ENCODE results near the gene MIPOL1.
"Not testable (repeated sequence)": the region's sequence is repeated elsewhere in the genome, so short reads cannot be mapped to it uniquely, and the experiment has no call there.

MIPOL1 gene

GRCh38 chr14:37187840-37188577 is 9.7 kb upstream of the MIPOL1 start:
- not testable (repeated sequence) for DNase-seq (ENCODE audit: low read depth in 2 of 2)

GRCh38 chr14:37189733-37190132 is 8.0 kb upstream of the MIPOL1 start:
- DNase-seq (ENCODE audit: low read depth in 2 of 2) = not testable (repeated sequence)

DNA sequence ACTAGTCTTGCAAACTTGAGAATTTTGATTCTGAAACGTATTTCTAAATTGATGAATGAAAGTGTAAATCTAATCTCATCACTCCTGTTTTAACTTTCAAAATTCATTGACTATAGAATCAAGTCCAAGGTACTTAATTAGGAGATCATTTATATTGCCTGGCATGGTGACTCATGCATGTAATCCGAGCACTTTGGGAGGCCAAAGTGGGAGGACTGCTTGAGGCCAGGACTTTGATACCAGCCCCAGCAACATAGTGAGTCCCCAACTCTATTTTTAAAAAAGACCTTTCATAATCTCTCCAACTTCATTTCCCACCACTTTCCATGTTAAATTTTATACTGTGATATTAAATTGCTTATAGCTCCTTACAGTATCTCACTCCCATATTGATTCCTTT is 3.0 kb upstream of the MIPOL1 start:
- no peak for DNase-seq (ENCODE audit: low read depth in 2 of 2)

DNA sequence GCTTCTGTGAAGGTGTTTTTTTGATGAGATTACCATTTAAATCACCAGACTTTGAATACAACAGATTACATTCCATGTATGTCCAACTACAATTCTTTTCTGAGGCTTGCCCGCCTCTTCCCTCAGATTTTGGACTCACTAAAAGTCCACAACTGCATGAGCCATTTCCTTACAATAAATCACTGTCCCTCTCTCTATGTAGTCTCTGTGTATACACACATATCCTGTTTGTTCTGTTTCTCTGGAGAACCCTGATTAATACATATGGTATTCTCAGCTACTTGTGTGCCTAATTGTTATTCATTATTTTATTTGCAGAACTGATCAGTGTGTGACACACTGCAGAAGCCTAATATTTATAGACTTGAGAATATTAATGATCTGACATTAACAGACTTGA is 2.4 kb upstream of the MIPOL1 start:
- no peak for DNase-seq (ENCODE audit: low read depth in 2 of 2)

GRCh38 chr14:37196604-37197420 is 925 bp upstream of the MIPOL1 start:
- no peak for DNase-seq (ENCODE audit: low read depth in 2 of 2)

DNA sequence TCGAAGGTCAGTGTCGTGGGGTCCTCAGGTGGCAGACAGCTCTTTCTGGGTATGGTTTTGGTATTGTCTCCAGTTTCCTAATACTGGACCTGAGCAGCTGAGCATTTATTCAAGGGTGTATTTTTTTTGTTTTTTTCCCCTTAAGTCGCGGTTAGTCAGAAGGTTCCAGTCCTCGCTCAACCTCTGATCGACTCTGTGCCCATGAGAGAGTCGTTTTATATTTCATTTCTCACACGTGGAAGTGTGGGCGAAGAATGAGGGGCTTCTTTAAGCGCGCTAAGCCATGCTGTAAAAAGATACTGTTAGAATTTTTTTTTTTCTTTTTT is 499 bp downstream of the MIPOL1 start:
- no peak for DNase-seq (ENCODE audit: low read depth in 2 of 2)

GRCh38 chr14:37198907-37199306 is 1.2 kb downstream of the MIPOL1 start:
- DNase-seq (ENCODE audit: low read depth in 2 of 2) = no peak

DNA sequence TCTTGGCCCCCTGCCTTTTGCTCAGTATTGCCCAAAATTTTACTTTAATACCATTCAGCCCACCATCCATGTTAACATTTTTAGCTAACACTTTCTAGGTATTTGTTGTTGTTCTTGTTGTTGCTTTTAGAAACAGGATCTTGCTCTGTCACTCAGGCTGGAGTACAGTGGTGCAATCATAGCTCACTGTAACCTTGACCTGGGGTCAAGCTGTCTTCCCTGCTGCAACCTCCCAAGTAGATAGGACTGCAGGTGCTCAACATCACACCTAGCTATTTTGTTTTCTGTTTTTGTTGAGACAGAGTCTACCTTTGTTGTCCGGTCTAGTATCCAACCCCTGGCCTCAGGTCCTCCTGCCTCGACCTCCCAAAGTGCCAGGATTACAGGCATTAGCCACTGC is 4.0 kb downstream of the MIPOL1 start:
- DNase-seq (ENCODE audit: low read depth in 2 of 2) = no peak

GRCh38 chr14:37202265-37202664 is 4.5 kb downstream of the MIPOL1 start:
- DNase-seq (ENCODE audit: low read depth in 2 of 2) = no peak

- no peak for DNase-seq (ENCODE audit: low read depth in 2 of 2)
Measured at GRCh38 chr14:37202812-37203211, 5.1 kb downstream of the MIPOL1 start.

DNA sequence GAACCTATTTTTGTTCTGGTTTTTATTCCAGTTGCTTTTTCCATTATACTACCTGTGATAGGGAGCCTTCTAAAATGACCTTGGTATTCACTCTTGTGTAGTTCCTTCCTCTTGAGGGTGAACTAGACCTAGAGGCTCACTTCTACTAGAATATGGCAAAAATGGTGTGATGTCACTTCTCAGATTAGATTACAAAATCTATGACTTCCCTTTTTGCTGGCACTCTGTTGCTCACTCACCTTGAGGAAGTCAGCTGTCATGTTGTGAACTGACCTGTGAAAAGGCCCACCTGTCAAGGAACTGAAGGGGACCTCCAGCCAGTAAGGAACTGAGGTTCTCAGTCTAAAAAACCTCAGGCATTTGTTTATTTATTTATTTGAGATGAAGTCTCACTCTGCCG is 5.7 kb downstream of the MIPOL1 start:
- DNase-seq (ENCODE audit: low read depth in 2 of 2) = no peak

DNA sequence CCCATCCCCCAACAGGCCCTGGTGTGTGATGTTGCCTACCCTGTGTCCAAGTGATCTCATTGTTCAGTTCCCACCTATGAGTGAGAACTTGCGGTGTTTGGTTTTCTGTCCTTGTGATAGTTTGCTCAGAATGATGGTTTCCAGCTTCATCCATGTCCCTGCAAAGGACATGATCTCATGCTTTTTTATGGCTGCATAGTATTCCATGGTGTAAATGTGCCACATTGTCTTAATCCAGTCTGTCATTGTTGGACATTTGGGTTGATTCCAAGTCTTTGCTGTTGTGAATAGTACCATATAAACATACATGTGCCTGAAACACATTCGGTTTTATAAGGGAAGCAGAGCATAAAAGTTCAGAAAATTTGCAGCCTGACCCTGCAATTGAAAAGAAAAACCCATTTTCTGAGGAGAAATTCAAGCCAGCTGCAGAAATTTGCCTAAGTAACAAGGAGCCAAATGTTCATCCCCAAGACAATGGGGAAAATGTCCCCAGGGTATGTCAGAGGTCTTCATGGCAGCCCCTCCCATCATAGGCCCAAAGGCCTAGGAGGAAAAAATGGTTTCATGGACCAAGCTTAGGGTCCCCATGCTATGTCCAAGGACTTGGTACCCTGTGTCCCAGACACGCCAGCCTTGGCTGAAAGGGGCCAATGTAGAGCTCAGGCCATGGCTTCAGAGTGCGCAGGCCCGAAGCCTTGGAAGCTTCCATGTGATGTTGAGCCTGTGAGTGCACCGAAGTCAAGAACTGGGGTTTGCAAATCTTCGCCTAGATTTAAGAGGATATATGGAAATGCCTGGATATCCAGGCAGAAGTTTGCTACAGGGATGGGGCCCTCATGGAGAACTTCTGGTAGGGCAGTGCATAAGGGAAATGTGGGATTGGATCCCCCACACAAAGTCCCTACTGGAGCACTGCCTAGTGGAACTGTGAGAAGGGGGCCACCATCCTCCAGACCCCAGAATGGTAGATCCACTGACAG is 8.2 kb downstream of the MIPOL1 start:
- not testable (repeated sequence) for DNase-seq (ENCODE audit: low read depth in 2 of 2)

DNA sequence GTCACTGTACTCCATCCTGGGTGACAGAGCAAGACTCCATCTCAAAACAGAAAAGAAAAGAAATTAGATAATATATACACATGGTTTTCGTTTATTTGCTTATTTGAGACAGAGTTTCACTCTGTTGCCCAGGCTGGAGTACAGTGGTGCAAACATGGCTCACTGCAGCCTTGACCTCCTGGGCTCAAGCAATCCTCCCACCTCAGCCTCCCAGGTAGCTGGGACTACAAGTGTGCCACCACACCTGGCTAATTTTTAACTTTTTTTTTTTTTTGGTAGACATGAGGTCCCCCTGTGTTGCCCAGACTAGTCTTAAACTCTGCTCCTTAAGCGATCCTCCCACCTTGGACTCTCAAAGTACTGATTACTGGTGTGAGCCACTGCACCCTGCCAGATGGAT is 11.9 kb downstream of the MIPOL1 start:
- DNase-seq (ENCODE audit: low read depth in 2 of 2) = not testable (repeated sequence)

DNA sequence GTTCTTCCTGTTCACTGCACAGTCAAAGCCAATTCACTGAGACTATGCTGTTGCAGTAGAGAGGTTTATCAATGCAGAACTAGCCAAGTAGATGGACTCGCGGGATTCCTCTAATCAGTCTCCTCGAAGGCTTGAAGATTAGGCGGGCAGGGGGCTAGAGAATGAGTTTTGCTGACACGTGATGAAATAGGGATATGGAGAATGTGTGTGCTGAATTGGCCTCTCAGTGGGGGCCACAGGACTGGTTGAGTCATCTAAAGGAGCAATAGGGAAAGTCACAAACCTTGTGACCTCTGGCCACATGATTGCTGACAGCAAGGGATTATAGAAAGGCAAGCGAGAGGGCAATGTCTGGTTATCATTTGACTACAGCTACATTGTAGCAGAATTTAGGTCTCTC is 12.7 kb downstream of the MIPOL1 start:
- DNase-seq (ENCODE audit: low read depth in 2 of 2) = no peak

GRCh38 chr14:37213016-37213415 is 15.3 kb downstream of the MIPOL1 start:
- no peak for DNase-seq (ENCODE audit: low read depth in 2 of 2)

DNA sequence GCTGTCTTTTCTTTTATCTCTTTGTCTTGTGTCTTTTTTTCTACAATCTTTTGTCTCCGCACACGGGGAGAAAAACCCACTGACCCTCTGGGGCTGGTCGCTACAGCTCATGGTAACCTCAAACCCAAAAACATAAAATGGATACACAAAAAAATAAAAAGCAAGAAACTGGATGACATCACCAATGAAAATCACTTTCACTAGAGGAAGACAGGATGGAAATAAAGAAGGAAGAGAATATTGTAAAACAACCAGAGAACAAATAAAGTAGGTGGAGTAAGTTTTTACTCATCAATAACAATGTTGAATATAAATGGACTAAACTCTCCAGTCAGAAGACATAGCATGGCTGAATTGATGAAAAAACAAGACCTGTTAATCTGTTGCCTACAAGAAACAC is 17.6 kb downstream of the MIPOL1 start:
- DNase-seq (ENCODE audit: low read depth in 2 of 2) = no peak

DNA sequence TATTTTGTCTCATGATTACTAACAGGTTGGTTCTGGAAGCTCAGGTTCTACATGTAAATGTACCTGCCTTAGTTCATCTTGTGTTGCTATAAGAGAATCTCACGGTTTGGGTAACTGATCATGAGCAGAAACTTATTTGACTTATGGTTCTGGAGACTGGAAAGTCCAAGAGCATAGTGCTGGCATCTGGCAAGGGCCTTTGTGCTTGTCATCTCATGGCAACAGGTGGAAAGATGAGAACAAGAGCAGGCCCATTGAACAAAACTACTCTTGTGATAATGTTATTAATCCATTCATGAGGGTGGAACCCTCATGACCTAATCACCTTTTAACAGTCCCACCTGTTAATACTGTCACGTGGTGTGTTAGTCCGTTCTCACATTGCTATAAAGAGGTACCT is 23.3 kb downstream of the MIPOL1 start:
- DNase-seq (ENCODE audit: low read depth in 2 of 2) = no peak

DNA sequence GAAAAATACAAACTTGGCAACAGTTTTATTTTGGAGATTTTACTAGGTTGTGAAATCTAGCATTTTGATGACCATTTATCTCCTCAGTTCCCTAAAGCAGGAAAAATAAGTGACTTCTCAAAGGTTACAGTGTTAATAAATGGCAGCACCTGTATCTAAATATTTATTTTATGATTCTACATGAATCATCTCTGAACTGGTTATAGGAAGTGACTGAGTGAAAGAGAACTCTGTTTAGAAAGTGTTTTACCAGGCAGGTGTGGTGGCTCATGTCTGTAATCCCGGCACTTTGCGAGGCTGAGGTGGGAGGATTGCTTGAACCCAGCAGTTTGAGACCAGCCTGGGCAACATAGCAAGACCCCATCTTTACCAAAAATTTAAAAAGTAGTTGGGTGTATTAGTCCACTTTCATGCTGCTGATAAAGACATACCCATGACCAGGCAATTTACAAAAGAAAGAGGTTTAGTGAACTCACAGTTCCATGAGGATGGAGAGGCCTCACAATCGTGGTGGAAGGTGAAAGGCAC is 26.3 kb downstream of the MIPOL1 start:
- no peak for DNase-seq (ENCODE audit: low read depth in 2 of 2)

GRCh38 chr14:37225668-37226067 is 27.9 kb downstream of the MIPOL1 start:
- not testable (repeated sequence) for DNase-seq (ENCODE audit: low read depth in 2 of 2)

DNA sequence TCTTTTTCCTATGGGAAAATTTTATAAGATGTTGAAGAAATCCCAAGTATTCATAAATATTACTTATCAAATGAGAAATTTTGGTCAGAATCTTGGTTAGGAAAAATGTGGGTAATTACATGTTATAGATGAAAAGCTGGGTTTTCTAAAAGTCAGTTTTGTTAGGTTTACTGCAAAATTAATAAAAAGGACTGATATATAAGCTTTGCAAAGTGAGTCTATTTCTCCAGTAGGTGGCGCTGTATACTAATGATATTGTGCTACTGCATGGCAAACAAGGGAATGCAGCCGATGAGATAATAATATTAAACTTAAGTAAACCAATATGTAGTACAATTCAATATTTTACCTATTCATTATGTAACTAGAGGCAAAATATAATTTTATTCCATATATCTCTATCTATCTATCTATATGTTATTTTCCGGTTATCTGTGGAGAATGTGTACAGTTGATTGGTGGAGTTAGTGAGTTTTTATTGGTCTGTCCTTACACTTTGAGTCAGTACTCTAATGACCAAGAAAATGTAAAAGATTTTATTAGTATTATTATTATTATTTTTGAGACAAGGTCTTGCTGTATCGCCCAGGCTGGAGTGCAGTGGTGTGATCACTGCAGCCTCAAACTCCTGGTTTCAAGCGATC is 32.9 kb downstream of the MIPOL1 start:
- no peak for DNase-seq (ENCODE audit: low read depth in 2 of 2)

- no peak for DNase-seq (ENCODE audit: low read depth in 2 of 2)
Measured at GRCh38 chr14:37232907-37233481, 35.3 kb downstream of the MIPOL1 start.
